Activated naive CD8-positive, alpha-beta T cell treated with anti-CD3 and anti-CD28 coated beads for 36 hours (primary cell): ENCODE results near the gene ALG1. TPM values are rescaled to one million over a fixed set of nuclear protein-coding genes. Genes with fewer than 3 reads are reported as not detected.
A peak's percentile ranks its signal among the peaks of the same experiment; 100 is the strongest.
"Not testable (repeated sequence)": the region's sequence is repeated elsewhere in the genome, so short reads cannot be mapped to it uniquely, and the experiment has no call there.

ENCODE experiments used
- DNase-seq: peaks from one replicate; pipeline ENCODE4 v3.0.0; 2021
- H3K27ac Mint-ChIP-seq: one replicate; pipeline ENCODE4 v1.8.0; 2022; ENCODE audit warnings: mild to moderate bottlenecking, moderate library complexity, mixed read lengths
- H3K27me3 Mint-ChIP-seq: one replicate; pipeline ENCODE4 v1.8.0; 2022; ENCODE audit warnings: mild to moderate bottlenecking, mixed read lengths
- H3K36me3 Mint-ChIP-seq: one replicate; pipeline ENCODE4 v1.8.0; 2021; ENCODE audit warnings: mild to moderate bottlenecking, mixed read lengths
- H3K4me1 Mint-ChIP-seq: one replicate; pipeline ENCODE4 v1.8.0; 2021; ENCODE audit warnings: mixed read lengths
- H3K4me3 Mint-ChIP-seq: one replicate; pipeline ENCODE4 v1.8.0; 2022; ENCODE audit warnings: mild to moderate bottlenecking, moderate library complexity, mixed read lengths
- H3K9me3 Mint-ChIP-seq: one replicate; pipeline ENCODE4 v1.8.0; 2022; ENCODE audit warnings: mixed read lengths
- total RNA-seq, 2 experiments: library from RNA; stranded (reverse); gene quantifications; one replicate each; pipeline ENCODE4 v1.2.3, GENCODE V29; 2021

The ALG1 gene
- total RNA-seq, 2 experiments from 2014 or later, result 36.1 to 36.8 TPM

DNA sequence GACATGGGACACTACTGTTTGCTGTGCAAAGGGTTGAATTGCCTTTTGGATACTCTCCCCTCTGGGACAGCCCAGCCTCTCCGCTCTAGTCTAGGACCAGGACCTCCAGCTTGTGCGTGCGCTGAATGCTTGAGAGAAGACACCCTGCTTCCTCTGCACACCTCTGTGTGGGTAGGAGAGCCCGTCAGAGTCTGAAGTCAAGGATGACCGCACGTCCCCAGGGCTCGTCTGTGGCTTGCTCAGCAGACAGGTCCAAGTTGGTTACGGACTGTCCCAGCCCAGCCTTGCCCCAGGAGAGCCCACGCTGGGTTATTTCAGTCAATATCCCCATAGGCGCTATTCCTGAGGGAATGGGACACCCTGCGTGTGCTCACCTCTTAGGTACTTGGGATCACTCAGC, 9.6 kb upstream of the ALG1 start:
- no peaks in the 10 kb centered on the region for H3K27me3 Mint-ChIP-seq
- no peak overlapping the region for H3K27ac Mint-ChIP-seq
- H3K36me3 Mint-ChIP-seq, result no peaks in the 10 kb centered on the region
- DNase-seq, result no peak
- H3K4me1 Mint-ChIP-seq, result no peaks in the 10 kb centered on the region
- H3K9me3 Mint-ChIP-seq, result no peaks in the 10 kb centered on the region
- H3K4me3 Mint-ChIP-seq, result no peak overlapping the region

DNA sequence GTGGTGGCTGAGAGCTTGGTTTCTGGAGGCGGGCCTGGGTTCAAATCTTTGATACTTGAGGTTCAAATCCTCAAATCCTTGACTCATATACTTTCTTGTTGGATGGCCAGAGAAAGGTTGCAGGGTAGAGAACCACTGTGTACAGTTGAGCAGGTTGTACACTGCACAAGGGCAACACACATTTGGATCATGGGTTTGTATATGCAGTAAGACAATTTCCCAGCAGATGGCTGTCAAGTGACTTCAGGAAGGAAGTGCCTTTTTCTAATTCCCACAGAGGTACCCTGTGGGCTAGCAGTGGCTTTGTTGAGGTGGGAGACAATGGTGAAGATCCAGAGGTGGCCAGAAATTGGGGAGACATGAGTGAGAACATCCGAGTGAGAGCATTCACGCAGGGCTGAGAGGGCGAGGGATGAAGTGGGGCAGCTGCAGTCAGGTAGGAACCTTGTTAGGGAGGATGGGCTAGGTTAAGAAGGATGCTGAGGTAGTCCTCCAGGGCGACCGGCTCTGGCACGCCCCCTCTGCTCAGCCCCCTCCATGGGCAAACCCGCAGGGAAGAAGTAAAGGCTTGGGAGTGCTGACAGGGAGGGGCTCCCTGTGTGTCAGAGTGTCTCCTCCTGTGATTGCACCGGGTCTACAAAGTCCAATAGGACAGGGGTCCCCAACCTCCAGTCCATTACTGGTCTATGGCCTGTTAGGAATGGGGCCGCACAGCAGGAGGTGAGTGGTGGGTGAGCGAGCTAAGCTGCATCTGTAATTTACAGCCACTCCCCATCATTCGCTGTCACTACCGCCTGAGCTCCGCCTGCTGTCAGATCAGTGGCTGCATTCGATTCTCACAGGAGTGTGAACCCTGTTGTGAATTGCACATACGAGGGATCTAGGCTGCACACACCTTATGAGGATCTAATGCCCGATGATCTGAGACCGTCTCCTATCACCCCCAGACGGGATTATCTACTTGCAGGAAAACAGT, 8.6 kb upstream of the ALG1 start:
- H3K27ac Mint-ChIP-seq, result no peak overlapping the region

DNA sequence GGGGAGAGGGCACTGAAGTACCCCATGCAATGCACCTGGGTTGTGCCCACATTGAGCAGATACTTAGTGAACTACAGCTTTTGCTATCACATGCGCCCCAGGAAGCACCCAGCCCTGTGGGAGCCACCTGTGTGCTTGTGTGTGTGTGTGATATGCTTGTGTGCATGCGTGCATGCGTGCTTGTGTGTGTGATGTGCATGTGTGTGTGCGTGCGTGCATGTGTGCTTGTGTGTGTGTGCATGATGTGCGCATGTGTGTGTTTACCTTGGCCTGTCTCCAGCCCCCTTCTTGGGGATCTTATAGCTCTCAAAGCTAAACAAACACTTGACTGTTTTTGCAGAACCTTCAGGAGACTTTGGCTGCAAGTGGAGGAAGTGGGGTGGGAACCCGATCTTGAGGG, 6.7 kb upstream of the ALG1 start:
- Mint-ChIP-seq H3K4me1 (no peaks in the 10 kb centered on the region), H3K9me3 (no peaks in the 10 kb centered on the region), H3K27me3 (no peaks in the 10 kb centered on the region), H3K36me3 (no peaks in the 10 kb centered on the region), H3K27ac (no peak overlapping the region), H3K4me3 (no peak overlapping the region)
- no peak for DNase-seq

More for the DNA sequence above, 8.6 kb upstream of the ALG1 start:
- no peaks in the 10 kb centered on the region for H3K9me3 Mint-ChIP-seq
- DNase-seq, result no peak
- no peaks in the 10 kb centered on the region for H3K36me3 Mint-ChIP-seq
- H3K4me1 Mint-ChIP-seq, result no peaks in the 10 kb centered on the region
- no peaks in the 10 kb centered on the region for H3K27me3 Mint-ChIP-seq
- no peak overlapping the region for H3K4me3 Mint-ChIP-seq

DNA sequence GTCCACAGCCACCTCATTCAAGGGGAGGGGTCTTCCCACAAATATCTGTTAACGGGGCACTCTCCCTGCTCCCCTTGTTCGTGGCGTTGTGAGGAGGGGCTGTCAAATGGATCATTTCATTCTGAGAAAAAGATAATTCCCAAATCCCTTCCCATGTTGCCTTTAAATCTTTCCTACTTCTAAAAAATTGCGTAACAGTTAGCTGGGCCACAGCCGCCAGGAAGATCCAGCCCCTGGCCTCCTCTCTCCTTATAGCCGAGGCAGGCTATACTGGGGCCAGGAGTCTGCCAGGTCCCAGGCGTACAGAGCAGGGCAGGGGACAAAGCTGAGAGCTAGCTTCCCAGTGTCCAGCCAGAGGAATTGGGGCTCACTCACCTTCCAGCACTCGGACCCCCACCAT, 6.3 kb upstream of the ALG1 start:
- Mint-ChIP-seq H3K36me3 (no peaks in the 10 kb centered on the region), H3K27me3 (no peaks in the 10 kb centered on the region)

DNA sequence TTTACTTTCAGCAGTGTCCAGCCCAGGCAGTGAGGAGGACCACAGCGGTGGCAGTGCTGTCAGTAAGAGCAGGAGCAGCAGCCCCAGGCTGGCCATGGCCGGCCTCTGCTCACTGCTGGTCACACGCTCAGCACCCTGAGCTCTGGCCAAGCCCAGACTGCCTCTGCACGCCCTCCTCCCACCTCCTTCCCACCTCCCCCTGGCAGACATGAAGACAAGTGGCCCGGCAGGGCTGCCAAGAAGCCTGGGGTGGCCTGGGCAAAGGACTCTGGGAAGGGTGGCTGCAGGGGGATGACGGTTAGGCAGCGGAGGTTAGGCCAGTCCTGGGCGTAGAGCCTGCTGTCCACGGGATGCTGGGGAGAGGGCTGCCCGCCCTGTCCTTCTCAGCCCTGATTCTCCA, 5.8 kb upstream of the ALG1 start, which contains the start of gene C16orf89:
Gene C16orf89 (minus strand): TSS at position 144 of the 400 bp plus-strand sequence. CDS start 48 bp downstream, at position 96.
- Mint-ChIP-seq H3K36me3 (no peaks in the 10 kb centered on the region), H3K27ac (no peak within 1 kb of the TSS), H3K4me1 (peaks cover under 1% of the 10 kb centered on the region), H3K9me3 (no peaks in the 10 kb centered on the region), H3K4me3 (no peak within 1 kb of the TSS), H3K27me3 (no peaks in the 10 kb centered on the region)
- DNase-seq, result no peak

More for the DNA sequence above, 6.3 kb upstream of the ALG1 start:
- Mint-ChIP-seq H3K4me3 (no peak overlapping the region), H3K9me3 (no peaks in the 10 kb centered on the region), H3K4me1 (no peaks in the 10 kb centered on the region), H3K27ac (no peak overlapping the region)
- no peak for DNase-seq

DNA sequence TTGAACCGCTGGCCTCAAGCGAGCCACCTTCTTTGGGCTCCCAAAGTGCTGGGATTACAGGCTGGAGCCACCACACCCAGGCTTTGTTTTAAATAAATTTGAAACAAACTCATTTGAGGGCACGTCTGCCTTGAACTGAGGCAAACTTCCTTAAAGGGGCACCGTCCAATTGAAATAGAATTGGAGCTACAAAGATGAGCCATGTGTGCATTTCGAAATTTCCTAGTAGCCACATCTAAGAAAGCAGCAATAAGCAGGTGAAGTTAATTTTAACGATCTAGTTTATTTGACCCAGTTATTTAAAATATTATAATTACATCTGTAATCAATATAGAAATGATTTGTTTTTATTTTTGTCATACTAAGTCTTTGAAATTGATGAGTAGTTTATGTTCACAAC, 5.1 kb upstream of the ALG1 start:
- peaks cover 1% of the 10 kb centered on the region for H3K9me3 Mint-ChIP-seq
- peaks cover 7% of the 10 kb centered on the region for H3K4me1 Mint-ChIP-seq
- H3K27ac Mint-ChIP-seq, result no peak overlapping the region
- no peaks in the 10 kb centered on the region for H3K27me3 Mint-ChIP-seq
- peaks cover 2% of the 10 kb centered on the region for H3K36me3 Mint-ChIP-seq
- H3K4me3 Mint-ChIP-seq, result no peak overlapping the region
- DNase-seq, result no peak

DNA sequence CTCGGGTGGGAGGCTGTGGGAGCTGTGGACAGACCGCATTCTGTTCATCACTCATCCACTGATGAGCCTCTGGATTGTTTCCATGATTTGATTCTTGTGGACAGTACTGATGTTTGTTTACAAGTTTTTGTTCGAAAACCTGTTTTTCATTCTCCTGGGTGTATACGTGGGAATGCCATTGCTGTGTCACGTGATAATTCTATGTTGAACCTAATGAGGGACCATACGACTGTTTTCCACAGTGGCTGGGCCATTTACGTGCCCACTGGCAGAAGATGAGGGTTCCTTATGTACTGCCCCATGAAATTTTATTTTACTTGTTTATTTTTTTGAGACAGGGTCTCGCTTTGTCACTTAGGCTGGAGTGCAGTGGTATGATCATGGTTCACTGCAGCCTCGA, 2.6 kb upstream of the ALG1 start:
- Mint-ChIP-seq H3K9me3 (peaks cover 1% of the 10 kb centered on the region), H3K4me3 (no peak overlapping the region), H3K4me1 (peaks cover 21% of the 10 kb centered on the region), H3K36me3 (peaks cover 8% of the 10 kb centered on the region), H3K27me3 (no peaks in the 10 kb centered on the region), H3K27ac (no peak overlapping the region)
- no peak for DNase-seq

DNA sequence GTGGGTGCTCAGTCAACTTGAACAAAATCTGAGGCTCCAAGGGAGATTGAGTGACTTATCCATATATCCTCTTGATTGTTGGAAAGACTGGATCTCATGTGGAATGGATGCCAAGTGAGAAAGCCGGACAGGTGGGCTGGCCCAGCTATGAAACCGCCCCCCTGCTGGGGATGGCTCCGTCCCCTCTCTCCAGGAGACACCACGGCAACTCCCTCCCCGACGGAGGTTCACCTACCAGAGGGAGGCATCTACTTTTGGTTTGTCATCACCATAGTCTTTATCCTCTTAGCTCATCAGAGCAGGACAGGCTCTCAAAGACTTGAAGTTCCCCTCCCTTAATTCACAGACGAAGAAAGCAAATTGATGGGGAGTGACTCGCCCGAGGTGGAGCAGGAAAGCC, 1.8 kb upstream of the ALG1 start:
- Mint-ChIP-seq H3K27me3 (no peaks in the 10 kb centered on the region), H3K36me3 (peaks cover 9% of the 10 kb centered on the region), H3K4me3 (no peak overlapping the region), H3K9me3 (peaks cover 1% of the 10 kb centered on the region), H3K27ac (no peak overlapping the region), H3K4me1 (peaks cover 26% of the 10 kb centered on the region)
- no peak for DNase-seq

DNA sequence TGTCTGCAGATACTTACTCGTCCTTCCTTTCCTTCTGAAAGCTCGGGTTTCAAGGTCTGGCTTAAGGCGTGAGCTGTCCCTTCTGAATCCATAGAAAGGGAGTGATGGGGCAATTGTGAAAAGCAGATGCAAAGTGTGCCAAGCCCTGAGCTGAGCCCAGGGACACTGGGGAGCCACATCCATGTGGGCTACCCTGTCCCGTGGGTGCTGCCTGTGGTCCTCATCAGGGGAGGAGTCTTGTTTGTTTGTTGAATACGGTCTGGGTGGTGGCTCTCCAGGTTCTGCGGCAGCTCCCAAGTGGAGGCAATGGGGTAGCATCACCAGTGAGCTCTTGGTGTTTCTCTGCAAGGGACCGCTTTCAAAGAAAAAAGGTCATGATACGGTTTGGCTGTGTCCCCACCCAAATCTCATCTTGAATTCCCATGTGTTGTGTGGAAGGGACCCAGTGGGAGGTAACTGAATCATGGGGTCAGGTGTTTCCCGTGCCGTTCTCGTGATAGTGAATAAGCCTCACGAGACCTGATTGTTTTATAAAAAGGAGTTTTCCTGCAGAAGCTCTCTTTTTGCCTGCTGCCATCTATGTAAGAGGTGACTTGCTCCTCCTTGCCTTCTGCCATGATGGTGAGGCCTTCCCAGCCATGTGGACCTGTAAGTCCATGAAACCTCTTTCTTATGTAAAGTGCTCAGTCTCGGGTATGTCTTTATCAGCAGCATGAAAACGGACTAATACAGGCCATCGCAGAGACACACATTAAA, 1.0 kb upstream of the ALG1 start:
- Mint-ChIP-seq H3K4me3 (no peak overlapping the region), H3K36me3 (peaks cover 9% of the 10 kb centered on the region), H3K27ac (peak overlapping the region; percentile 96), H3K4me1 (peaks cover 26% of the 10 kb centered on the region), H3K27me3 (no peaks in the 10 kb centered on the region), H3K9me3 (peaks cover 1% of the 10 kb centered on the region)
- DNase-seq, result no peak

DNA sequence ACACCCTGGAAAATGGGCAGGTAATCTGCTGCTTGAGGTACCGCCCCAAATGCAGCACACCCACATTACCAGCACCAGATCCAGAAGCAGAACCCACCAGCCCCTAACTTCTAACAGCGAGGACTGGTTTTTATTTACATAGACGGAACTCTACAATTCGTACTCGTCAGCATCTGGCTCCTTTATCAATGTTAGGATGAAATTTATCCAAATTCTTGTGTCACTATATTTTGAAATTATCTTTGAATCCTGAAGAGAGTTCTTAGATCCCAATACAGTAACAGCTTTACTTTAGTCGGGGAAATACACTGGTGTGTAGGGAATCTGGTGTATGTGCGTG, 332 bp upstream of the ALG1 start:
- no peaks in the 10 kb centered on the region for H3K27me3 Mint-ChIP-seq
- peaks cover 26% of the 10 kb centered on the region for H3K4me1 Mint-ChIP-seq
- H3K27ac Mint-ChIP-seq, result peak overlapping the region; percentile 96
- H3K9me3 Mint-ChIP-seq, result peaks cover 1% of the 10 kb centered on the region
- H3K4me3 Mint-ChIP-seq, result peak overlapping the region; percentile 96
- no peak for DNase-seq
- H3K36me3 Mint-ChIP-seq, result peaks cover 9% of the 10 kb centered on the region

DNA sequence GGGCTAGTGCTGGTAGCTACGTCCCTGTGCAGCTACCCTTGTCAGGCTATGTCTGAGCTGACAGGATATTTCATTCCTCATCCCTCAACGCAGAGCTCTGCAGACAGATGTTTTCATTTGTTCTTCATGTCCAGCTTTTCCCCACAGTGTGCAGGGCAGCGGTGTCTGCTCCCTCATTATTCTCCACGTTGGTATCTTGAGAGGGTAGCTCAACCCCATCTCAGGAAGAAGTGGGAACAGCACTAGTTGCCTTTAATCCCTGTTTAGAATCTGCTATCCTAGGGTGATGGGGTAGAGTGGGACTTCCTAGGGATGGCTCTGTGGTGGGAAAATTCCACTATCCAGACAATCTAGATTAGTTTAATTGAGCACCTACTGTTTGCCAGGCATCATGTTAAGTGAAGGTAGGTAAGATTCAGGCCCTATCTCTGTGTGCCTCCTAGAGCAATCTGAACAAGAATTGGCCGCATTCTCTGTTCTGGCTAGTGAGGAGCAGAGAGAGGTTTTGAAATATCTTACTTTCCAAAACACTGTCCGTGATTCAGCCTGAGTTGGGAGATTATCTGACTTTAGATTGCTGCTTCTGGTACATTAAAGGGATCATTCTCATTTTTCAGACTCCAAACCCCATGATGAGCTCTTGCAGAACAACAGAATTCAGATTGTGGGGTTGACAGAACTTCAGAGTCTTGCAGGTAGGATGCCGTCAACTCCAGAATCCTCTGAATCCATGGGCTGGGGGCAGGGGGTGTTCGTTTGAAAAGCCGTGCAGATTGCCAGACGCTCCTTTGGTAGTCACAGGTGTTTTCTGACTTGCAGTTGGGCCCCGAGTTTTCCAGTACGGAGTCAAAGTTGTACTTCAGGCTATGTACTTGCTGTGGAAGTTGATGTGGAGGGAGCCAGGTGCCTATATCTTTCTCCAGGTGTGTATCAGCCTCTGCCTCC, 963 bp downstream of the ALG1 start:
- H3K36me3 Mint-ChIP-seq, result peaks cover 9% of the 10 kb centered on the region
- no peaks in the 10 kb centered on the region for H3K27me3 Mint-ChIP-seq
- H3K27ac Mint-ChIP-seq, result peak overlapping the region; percentile 96
- peaks cover 1% of the 10 kb centered on the region for H3K9me3 Mint-ChIP-seq
- DNase-seq, result no peak
- peak overlapping the region; percentile 96 for H3K4me3 Mint-ChIP-seq
- H3K4me1 Mint-ChIP-seq, result peaks cover 26% of the 10 kb centered on the region

DNA sequence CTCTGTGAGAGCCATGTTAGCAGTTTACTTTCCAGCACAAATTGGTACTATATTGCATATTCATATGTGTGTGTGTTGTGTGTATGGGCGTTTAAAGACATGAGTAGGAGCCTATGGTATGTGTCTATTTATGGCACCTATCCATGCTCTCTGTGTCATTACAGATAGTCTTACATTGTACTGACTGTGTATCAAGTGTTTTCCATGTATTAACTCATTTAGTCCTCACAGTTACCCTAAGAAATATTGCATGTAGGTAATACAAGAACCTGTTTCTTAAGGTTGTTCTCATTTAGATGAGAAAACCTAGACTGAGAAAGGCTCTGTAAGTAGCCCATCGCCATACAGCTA, 1.6 kb downstream of the ALG1 start:
- Mint-ChIP-seq H3K4me3 (peak overlapping the region; percentile 96), H3K4me1 (peaks cover 26% of the 10 kb centered on the region), H3K36me3 (peaks cover 9% of the 10 kb centered on the region), H3K9me3 (peaks cover 1% of the 10 kb centered on the region), H3K27me3 (no peaks in the 10 kb centered on the region), H3K27ac (peak overlapping the region; percentile 6)
- no peak for DNase-seq

DNA sequence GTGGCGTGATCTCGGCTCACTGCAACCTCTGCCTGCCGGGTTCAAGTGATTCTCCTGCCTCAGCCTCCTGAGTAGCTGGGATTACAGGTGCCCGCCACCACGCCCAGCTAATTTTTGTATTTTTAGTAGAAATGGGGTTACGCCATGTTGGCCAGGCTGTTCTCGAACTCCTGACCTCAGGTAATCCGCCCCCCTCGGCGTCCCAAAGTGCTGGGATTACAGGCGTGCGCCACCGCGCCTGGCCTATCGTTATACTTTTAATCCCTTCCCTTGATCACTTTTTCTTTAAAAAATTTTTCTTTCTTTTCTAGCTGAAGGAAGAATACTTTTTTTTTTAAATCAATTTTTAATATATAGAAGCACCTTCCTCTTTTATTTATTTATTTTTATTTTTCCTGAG, 2.1 kb downstream of the ALG1 start:
- H3K4me1 Mint-ChIP-seq, result peaks cover 26% of the 10 kb centered on the region
- not testable (repeated sequence) for H3K4me3 Mint-ChIP-seq, DNase-seq, H3K9me3 Mint-ChIP-seq, H3K27ac Mint-ChIP-seq, H3K36me3 Mint-ChIP-seq, H3K27me3 Mint-ChIP-seq

DNA sequence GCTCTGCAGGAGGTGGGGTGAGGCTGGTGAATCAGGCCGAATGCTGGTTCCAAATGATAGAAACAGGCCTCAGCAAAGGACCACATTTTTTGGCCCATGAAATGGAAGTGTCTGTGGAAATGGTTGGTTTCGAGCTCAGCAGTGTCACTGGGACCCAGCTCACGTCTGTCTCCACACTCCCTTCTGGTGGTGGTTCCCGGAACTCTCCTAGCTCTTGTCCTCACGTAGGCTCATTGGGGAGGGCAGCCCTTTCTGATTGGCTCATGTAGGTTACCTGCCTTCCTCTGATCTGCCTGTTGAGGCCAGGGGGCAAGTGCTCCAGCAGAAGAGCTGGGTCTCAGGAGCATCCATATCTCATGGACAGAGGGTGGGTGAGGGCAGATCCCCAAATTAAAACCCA, 4.0 kb downstream of the ALG1 start:
- DNase-seq, result no peak
- Mint-ChIP-seq H3K36me3 (peaks cover 11% of the 10 kb centered on the region), H3K27me3 (no peaks in the 10 kb centered on the region), H3K4me3 (no peak overlapping the region), H3K9me3 (peaks cover 1% of the 10 kb centered on the region), H3K27ac (peak overlapping the region; percentile 61), H3K4me1 (peaks cover 26% of the 10 kb centered on the region)

DNA sequence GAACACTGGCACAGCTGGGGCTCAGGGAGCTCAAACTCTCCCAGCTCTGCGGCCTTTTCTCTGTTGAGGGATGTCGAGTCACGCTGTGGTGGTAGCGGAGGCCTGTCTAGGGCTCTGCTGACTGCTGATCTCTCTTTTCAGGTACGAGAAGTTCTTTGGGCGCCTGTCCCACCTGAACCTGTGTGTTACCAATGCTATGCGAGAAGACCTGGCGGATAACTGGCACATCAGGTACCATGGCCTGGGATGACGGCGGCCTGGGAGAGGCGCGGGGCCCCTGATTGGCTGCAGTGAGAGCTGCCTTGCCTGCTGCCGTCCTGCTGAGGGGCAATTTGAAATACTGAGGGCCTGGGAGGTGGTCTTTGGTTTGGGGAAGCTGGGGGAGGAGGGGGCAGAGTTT, 5.7 kb downstream of the ALG1 start:
- Mint-ChIP-seq H3K4me3 (no peak overlapping the region), H3K9me3 (no peaks in the 10 kb centered on the region), H3K36me3 (peaks cover 5% of the 10 kb centered on the region), H3K27me3 (no peaks in the 10 kb centered on the region), H3K27ac (no peak overlapping the region), H3K4me1 (peaks cover 16% of the 10 kb centered on the region)
- DNase-seq, result no peak
